Stomach (tissue), 9 donors: ENCODE measurements around the gene TIMM44. TPM values are rescaled to one million over a fixed set of nuclear protein-coding genes. Genes with fewer than 3 reads are reported as not detected.
"Not testable (repeated sequence)": the region's sequence is repeated elsewhere in the genome, so short reads cannot be mapped to it uniquely, and the experiment has no call there.

Source experiments
- DNase-seq, 2 donors: peaks; one replicate each; pipeline versions ENCODE4 v3.0.0 to v3.0.0-alpha.2; 2013 to 2019
- H3K27ac ChIP-seq, 5 donors: fragments of 200-600 bp in 4 of 5; sonication (generic) in 4 of 5; one replicate each; pipeline ENCODE4 v1.5.1; 2013 to 2019; ENCODE audit warnings: mild to moderate bottlenecking in 1 of 5, moderate library complexity in 1 of 5
- H3K27me3 ChIP-seq, 3 donors: fragments of 200-600 bp; sonication (generic); one replicate each; pipeline ENCODE4 v1.5.1; 2017 to 2019; ENCODE audit warnings: mixed run types in 1 of 3
- H3K36me3 ChIP-seq, 4 donors: fragments of 200-600 bp; sonication (generic); 1 replicate in 3 of 4; 2 replicates in 1 of 4; pipeline ENCODE4 v1.5.1; 2016 to 2019
- H3K4me1 ChIP-seq, 4 donors: fragments of 200-600 bp; sonication (generic); one replicate each; pipeline ENCODE4 v1.5.1; 2016 to 2019
- H3K4me3 ChIP-seq, 4 donors: fragments of 200-600 bp; sonication (generic) in 3 of 4; one replicate each; pipeline ENCODE4 v1.5.1; 2016 to 2019; ENCODE audit warnings: mild to moderate bottlenecking in 1 of 4
- H3K9me3 ChIP-seq, 4 donors: fragments of 200-600 bp; sonication (generic); one replicate each; pipeline ENCODE4 v1.5.1; 2016 to 2019
- CTCF ChIP-seq, 7 experiments: fragments of 450-650 bp in 4 of 7; fragments of 200-600 bp in 3 of 7; sonication (generic) in 3 of 7; IDR thresholded peaks; one replicate each; pipeline ENCODE4 v1.5.1; 2016 to 2019; ENCODE audit warnings: antibody characterized with exemption in 7 of 7, control low read depth in 2 of 7, mild to moderate bottlenecking in 1 of 7
- EP300 ChIP-seq: sonication (generic); formaldehyde crosslinking; IDR thresholded peaks from one replicate; pipeline ENCODE4 v1.6.1; 2017; ENCODE audit warnings: antibody characterized with exemption
- POLR2A ChIP-seq, 4 donors: fragments of 450-650 bp; IDR thresholded peaks; one replicate each; pipeline ENCODE4 v1.6.1; 2016; ENCODE audit warnings: antibody characterized with exemption in 4 of 4, control low read depth in 2 of 4, mild to moderate bottlenecking in 1 of 4, moderate library complexity in 1 of 4
- POLR2AphosphoS5 ChIP-seq, 3 donors: sonication (generic); formaldehyde crosslinking; IDR thresholded peaks; one replicate each; pipeline ENCODE4 v1.6.1; 2016; ENCODE audit warnings: antibody characterized with exemption in 3 of 3
- WGBS, 5 donors: extraction: QIAGEN DNeasy Blood & Tissue Kit in 3 of 5; methylation state at CpG; one replicate each; pipeline versions ENCODE4 v1.1.5 to v1.1.7; 2013 to 2018; 5-methylcytosine and 5-hydroxymethylcytosine counted together
- intact Hi-C: fragments of 100-400 bp; cut with DNase I; formaldehyde crosslinking; loops from one replicate; pipeline ENCODE4 v1.15.1; 2023; ENCODE audit warnings: low total_unique reads
- polyA plus RNA-seq, 3 donors: library from polyadenylated mRNA; stranded (reverse); fragments of 200-250 nt; gene quantifications; one replicate each; pipeline ENCODE4 v1.2.3, GENCODE V29; 2013
- total RNA-seq, 5 donors: library from RNA; depleted of rRNA; stranded (reverse); fragments of >200 nt; gene quantifications; one replicate each; pipeline versions ENCODE4 v1.1.0 to v1.2.3, GENCODE V29; 2014 to 2016
- donor health status: healthy with polysubstance abuse.
- donor health status: Bipolar disorder and iron deficiency.
- donor health status: healthy.

The TIMM44 gene
- total and polyA plus RNA-seq, 8 donors, result 41.0 to 123 (median 52.8) TPM

- intact Hi-C loops, result loop anchor here (10.0 kb wide), 1 partner anchor 67 kb away; no protein-coding TSS in a partner anchor
These were observed 22.0 kb downstream of the TIMM44 start for GRCh38 chr19:7921302-7921966.

GRCh38 chr19:7920519-7921301 is 22.8 kb downstream of the TIMM44 start:
- Histone ChIP-seq H3K27me3 (peaks cover 12 to 52% (median 46%) of the 10 kb centered on the region in 3 donors), H3K4me3 (peak overlapping the region; percentile 69 to 83 (median 76)), H3K27ac (peak overlapping the region; percentile 89 to 97 (median 94)), H3K9me3 (no peaks in the 10 kb centered on the region), H3K4me1 (peaks cover 63 to 91% (median 76%) of the 10 kb centered on the region in 4 donors), H3K36me3 (peaks cover 13 to 20% (median 16%) of the 10 kb centered on the region in 4 donors)
- TF ChIP-seq POLR2AphosphoS5 (IDR thresholded peaks at IDR 0.05), result peak; percentile 41 to 65 (median 53)
- TF ChIP-seq EP300, result no peak
- 1 to 3% (median 2%) methylated on average over 43 to 62 of the region's 62 CpGs for WGBS, 5 donors
- DNase-seq, result peak; percentile 99 to 100
- intact Hi-C loops, result loop anchor here (10.0 kb wide), 1 partner anchor 66 kb away; no protein-coding TSS in a partner anchor

More at GRCh38 chr19:7921302-7921966, 22.0 kb downstream of the TIMM44 start:
- Histone ChIP-seq H3K36me3 (peaks cover 13 to 20% (median 16%) of the 10 kb centered on the region in 4 donors), H3K27me3 (peaks cover 9 to 46% (median 38%) of the 10 kb centered on the region in 3 donors), H3K4me3 (peak overlapping the region; percentile 69 to 83 (median 76)), H3K4me1 (peaks cover 60 to 89% (median 73%) of the 10 kb centered on the region in 4 donors), H3K27ac (peak overlapping the region; percentile 79 to 94 (median 93)), H3K9me3 (no peaks in the 10 kb centered on the region)
- DNase-seq, result no peak
- TF ChIP-seq EP300, result no peak
- TF ChIP-seq POLR2A (IDR thresholded peaks at IDR 0.05), result no peak
- no peak for TF ChIP-seq POLR2AphosphoS5 (IDR thresholded peaks at IDR 0.05)
- no peak for TF ChIP-seq CTCF (IDR thresholded peaks at IDR 0.05)
- 26 to 43% (median 37%) methylated on average over 12 to 17 of the region's 17 CpGs for WGBS, 5 donors

- peaks cover 54 to 91% (median 70%) of the 10 kb centered on the region in 4 donors for H3K4me1 ChIP-seq
- intact Hi-C loops, result loop anchor here (10.0 kb wide), 1 partner anchor 65 kb away; no protein-coding TSS in a partner anchor
- 4 to 12% (median 6%) methylated on average over 34 to 62 of the region's 62 CpGs for WGBS, 5 donors
- H3K27me3 ChIP-seq, result peaks cover 12 to 52% (median 46%) of the 10 kb centered on the region in 3 donors
- peak; percentile 98 for DNase-seq
- TF ChIP-seq EP300 (no peak), POLR2AphosphoS5 (IDR thresholded peaks at IDR 0.05) (peak; percentile 81 to 96 (median 88)), CTCF (IDR thresholded peaks at IDR 0.05) (no peak)
- no peaks in the 10 kb centered on the region for H3K9me3 ChIP-seq
- peak within 1 kb of the TSS; percentile 89 to 97 (median 94) for H3K27ac ChIP-seq
- H3K36me3 ChIP-seq, result peaks cover 13 to 20% (median 16%) of the 10 kb centered on the region in 4 donors
- H3K4me3 ChIP-seq, result peak within 1 kb of the TSS; percentile 69 to 83 (median 76)
These were observed 23.6 kb downstream of the TIMM44 start, which contains the start of gene SNAPC2 for GRCh38 chr19:7919610-7920518. TSS of gene SNAPC2 (plus strand) at chr19:7920338. CDS start at chr19:7920367, 29 bp downstream.

- TF ChIP-seq CTCF (IDR thresholded peaks at IDR 0.05), result no peak
- no peak for TF ChIP-seq POLR2A (IDR thresholded peaks at IDR 0.05)
- TF ChIP-seq POLR2AphosphoS5 (IDR thresholded peaks at IDR 0.05), result no peak
- TF ChIP-seq EP300, result no peak
- Histone ChIP-seq H3K27ac (no peak overlapping the region), H3K9me3 (no peaks in the 10 kb centered on the region), H3K4me1 (peaks cover 50 to 84% (median 62%) of the 10 kb centered on the region in 4 donors), H3K4me3 (peak overlapping the region in 1 of 4 donors; percentile 79), H3K36me3 (peaks cover 13 to 20% (median 16%) of the 10 kb centered on the region in 4 donors), H3K27me3 (peaks cover 12 to 60% (median 52%) of the 10 kb centered on the region in 3 donors)
- DNase-seq, result peak in 1 of 2 donors; percentile 44
- intact Hi-C loops, result no loop called here
- WGBS, 5 donors, result 36 to 52% (median 40%) methylated on average over 35 to 42 of the region's 42 CpGs
These were observed 24.6 kb downstream of the TIMM44 start for GRCh38 chr19:7918615-7919421.

- 19 to 29% (median 26%) methylated on average over 24 to 29 of the region's 29 CpGs for WGBS, 5 donors
- H3K36me3 ChIP-seq, result peaks cover 14 to 23% (median 20%) of the 10 kb centered on the region in 4 donors
- H3K9me3 ChIP-seq, intact Hi-C loops, DNase-seq: not testable (repeated sequence)
- peaks cover 12 to 67% (median 52%) of the 10 kb centered on the region in 3 donors for H3K27me3 ChIP-seq
- peaks cover 50 to 78% (median 60%) of the 10 kb centered on the region in 4 donors for H3K4me1 ChIP-seq
- peak overlapping the region in 2 of 5 donors; percentile 29 to 65 for H3K27ac ChIP-seq
- peak overlapping the region in 3 of 4 donors; percentile 31 to 51 (median 47) for H3K4me3 ChIP-seq
These were observed 25.3 kb downstream of the TIMM44 start for GRCh38 chr19:7918062-7918614.
